KOPT-K1 (cell line): ENCODE results near the gene CHMP6.

Experiments used
- H3K27ac ChIP-seq: fragments of 200-600 bp; sonication (generic); 2 replicates; pipeline ENCODE4 v1.5.1; 2016; ENCODE audit warnings: antibody characterized with exemption, mild to moderate bottlenecking, low read depth, low read length; ENCODE audit not compliant: poor library complexity, severe bottlenecking
- H3K36me3 ChIP-seq: fragments of 200-600 bp; sonication (generic); 2 replicates; pipeline ENCODE4 v1.5.1; 2017; ENCODE audit warnings: antibody characterized with exemption, mild to moderate bottlenecking, low read length, moderate library complexity; ENCODE audit not compliant: insufficient read depth
- H3K9me3 ChIP-seq: fragments of 200-600 bp; sonication (generic); 2 replicates; pipeline ENCODE4 v1.5.1; 2017; ENCODE audit warnings: antibody characterized with exemption, low read length, mild to moderate bottlenecking; ENCODE audit not compliant: insufficient read depth, poor library complexity, severe bottlenecking

CHMP6 gene

DNA sequence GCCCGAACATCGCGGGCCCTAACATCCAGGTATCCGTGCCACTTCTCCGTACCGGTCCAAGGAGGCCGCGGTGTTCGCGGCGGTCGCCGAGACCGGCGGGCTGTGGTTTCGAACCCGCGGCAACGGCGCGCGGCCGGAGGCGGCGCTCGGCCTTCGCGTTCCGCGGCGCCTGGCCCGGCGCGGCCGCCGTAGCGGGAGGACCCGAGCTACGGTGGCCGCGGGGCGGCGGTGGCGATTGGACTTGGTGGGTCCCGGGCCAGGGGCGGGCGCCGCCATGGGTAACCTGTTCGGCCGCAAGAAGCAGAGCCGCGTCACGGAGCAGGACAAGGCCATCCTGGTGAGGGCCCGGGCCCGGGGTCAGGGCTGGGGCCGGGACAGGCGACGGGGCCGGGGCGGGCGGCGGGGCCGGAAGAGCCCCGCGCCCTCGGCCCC, at the start of gene CHMP6:
TSS of gene CHMP6 (plus strand) at position 197 of the 432 bp plus-strand sequence. CDS start at position 275, 78 bp downstream.
- H3K36me3 ChIP-seq = peaks cover 18% of the 10 kb centered on the region
- peak within 1 kb of the TSS; percentile 66 for H3K27ac ChIP-seq
- no peaks in the 10 kb centered on the region for H3K9me3 ChIP-seq

DNA sequence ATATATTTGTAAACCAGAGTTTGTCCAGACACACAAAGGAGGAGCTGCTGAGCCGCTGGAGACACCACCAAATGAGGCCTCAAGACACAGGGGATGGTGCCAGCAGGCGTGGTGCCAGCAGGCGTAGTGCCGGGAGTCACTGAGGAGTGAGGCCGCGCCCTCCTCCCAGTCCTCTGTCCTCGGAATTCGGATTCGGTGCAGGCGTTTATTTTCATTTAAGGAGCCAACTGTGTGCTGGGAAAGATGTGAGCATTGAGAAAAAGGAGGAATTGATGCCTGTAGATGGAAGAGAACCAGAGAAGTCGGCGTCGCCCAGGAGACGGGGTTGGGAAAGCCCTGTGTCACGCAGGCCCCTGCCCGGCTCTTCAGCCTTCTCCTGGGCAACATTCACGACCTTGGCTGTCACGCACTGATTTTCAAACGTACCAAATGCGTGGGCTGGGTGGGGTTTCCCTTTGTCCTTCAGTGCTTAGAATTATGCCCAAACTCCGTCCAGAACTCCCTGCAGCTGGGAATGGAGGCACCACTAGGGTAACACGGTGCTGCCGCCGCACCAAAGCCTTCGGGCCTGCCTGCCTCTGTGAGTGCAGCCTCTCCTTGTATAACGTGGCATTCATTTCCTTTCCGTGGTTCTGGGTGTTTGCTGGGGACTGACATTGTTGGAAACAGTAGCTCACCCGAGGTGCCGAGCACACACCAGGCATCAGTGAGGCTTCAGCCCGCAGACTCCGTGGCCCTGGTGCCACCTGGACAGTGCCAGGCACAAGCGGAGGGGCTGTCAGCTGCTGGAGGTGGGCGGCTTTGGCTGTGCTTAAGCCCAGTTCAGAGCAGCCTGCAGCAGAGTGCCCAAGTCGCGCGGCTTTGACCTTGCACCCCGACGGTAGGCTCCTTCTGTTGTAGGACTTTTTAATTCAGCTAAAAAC, 49.0 kb upstream of the CHMP6 start:
- Histone ChIP-seq H3K36me3 (peaks cover 86% of the 10 kb centered on the region), H3K27ac (no peak overlapping the region), H3K9me3 (no peaks in the 10 kb centered on the region)

DNA sequence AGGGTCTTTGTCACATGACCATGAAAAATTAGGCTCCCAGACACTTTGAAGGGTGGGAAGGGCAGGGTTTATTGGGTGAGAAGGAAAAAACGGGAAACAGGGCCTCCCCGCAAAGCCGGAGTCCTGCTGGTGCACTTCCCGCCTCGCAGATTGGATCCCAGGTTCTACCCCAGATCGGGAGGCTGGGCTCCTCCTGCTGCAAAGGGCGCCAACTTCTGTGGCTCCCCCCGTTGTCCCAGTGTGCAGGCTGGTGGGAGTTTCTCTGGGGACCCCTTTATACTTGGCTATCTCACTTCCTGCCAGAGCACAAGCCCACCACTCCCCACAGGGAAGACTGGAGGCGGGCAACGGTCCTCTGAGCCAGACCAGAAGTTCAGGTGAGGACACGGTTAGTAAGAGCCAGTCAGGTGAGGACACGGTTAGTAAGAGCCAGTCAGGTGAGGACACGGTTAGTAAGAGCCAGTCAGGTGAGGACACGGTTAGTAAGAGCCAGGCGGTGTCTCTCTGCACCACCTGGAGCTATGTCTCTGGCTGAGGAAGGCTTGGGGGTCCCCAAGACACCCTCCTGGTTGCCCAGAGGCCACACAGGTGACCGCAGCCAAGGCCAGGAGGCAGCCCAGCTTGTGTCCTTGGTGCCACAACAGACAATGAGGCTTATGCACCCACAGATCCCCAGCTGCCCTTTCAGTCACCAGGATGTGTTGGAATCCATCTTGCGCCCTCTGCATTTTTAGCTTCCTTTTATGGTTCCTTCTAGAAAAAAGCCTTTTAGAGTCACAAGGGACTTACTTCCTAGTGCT, 48.1 kb upstream of the CHMP6 start:
- peaks cover 90% of the 10 kb centered on the region for H3K36me3 ChIP-seq
- H3K27ac ChIP-seq = no peak overlapping the region
- H3K9me3 ChIP-seq = no peaks in the 10 kb centered on the region

DNA sequence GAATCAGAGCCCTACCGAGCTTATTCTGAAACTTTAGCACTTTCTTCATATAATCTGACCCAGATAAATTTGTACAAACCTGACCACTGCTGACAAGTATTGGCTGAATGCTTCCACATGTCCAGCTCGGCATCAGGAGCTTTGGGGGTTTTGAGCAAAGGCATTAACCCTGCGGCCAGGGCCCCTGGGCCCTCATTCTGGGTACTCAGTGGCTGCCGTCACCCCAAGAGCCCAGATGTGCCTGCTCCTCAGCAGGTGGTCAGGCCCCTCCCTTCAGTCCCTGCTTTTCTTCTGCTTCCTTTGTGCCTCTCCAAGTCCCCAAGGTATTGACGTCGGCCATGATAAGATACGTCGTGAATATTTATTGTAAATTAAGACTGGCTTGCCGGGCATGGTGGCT, 47.3 kb upstream of the CHMP6 start:
- Histone ChIP-seq H3K9me3 (no peaks in the 10 kb centered on the region), H3K27ac (no peak overlapping the region), H3K36me3 (peaks cover 96% of the 10 kb centered on the region)

DNA sequence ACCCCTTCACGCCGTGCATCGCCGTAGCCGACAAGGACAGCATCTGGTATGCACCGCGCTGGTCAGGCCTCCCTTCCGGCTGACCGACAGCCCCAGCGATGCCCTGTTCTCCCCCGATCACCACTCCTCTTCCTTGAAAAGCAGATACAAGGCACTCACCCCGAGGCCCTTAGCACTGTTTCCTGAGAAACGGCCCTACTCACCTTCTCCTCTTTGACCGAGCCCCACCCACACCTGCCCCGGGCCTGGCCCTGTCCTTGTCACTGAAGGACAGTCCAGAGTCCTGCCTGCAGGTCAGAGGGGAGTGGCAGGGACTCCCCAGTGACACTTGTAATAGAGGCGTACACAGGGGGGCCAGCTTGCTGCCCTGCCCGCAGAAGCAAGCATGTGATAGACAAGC, 45.9 kb upstream of the CHMP6 start:
- H3K27ac ChIP-seq = no peak overlapping the region
- peaks cover 96% of the 10 kb centered on the region for H3K36me3 ChIP-seq
- no peaks in the 10 kb centered on the region for H3K9me3 ChIP-seq

DNA sequence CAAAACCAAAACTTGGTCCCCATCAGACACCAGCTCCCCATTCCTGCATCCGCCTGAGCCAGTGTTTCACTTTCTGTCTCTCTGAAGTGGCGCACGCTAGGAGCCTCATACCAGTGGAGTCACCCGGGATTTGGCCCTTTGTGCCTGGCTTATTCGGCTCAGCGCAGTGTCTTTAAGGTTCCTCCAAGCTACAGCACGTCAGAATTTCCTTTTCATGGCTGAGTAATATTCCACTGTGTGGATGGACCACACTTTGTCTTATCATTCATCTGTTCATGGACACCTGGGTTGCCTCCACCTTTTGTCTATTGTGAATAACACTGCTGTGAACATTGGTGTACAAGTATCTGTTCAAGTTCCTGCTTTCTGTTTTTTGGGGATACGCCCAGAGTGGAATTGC, 45.2 kb upstream of the CHMP6 start:
- Histone ChIP-seq H3K27ac (no peak overlapping the region), H3K36me3 (peaks cover 96% of the 10 kb centered on the region), H3K9me3 (no peaks in the 10 kb centered on the region)

DNA sequence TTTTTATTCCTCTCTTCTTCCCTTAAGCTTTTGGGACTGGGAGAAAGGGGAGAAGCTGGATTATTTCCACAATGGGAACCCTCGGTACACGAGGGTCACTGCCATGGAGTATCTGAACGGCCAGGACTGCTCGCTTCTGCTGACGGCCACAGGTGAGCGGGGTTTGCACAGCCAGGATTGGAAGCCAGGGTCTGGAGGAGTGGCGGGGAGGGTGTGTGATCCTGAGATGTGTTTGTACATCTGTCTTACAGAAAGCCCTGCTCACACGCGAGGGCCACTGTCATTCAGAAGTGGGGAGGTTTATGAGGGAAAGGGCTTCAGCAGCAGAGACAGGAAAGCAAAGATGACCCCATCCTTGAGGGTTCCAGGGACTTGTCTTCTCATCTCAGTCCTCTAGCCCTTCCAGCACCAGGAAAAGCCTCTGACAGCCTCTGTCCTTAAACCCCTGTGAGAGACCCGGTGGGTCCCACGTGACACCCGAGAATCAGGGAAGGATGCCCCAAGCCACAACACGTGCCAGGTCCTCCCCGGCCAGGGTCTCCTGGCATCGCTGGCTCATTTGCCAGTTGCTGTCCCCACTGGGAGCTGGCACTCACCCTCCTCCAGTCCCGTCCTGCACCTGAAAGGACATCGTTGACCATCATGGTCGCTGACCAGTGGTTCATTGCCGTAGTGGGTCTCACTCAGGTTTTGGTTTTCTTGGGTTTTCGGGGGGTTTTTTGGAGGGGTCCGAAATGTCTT, 44.3 kb upstream of the CHMP6 start:
- H3K36me3 ChIP-seq = peaks cover 96% of the 10 kb centered on the region
- H3K9me3 ChIP-seq = no peaks in the 10 kb centered on the region
- no peak overlapping the region for H3K27ac ChIP-seq

DNA sequence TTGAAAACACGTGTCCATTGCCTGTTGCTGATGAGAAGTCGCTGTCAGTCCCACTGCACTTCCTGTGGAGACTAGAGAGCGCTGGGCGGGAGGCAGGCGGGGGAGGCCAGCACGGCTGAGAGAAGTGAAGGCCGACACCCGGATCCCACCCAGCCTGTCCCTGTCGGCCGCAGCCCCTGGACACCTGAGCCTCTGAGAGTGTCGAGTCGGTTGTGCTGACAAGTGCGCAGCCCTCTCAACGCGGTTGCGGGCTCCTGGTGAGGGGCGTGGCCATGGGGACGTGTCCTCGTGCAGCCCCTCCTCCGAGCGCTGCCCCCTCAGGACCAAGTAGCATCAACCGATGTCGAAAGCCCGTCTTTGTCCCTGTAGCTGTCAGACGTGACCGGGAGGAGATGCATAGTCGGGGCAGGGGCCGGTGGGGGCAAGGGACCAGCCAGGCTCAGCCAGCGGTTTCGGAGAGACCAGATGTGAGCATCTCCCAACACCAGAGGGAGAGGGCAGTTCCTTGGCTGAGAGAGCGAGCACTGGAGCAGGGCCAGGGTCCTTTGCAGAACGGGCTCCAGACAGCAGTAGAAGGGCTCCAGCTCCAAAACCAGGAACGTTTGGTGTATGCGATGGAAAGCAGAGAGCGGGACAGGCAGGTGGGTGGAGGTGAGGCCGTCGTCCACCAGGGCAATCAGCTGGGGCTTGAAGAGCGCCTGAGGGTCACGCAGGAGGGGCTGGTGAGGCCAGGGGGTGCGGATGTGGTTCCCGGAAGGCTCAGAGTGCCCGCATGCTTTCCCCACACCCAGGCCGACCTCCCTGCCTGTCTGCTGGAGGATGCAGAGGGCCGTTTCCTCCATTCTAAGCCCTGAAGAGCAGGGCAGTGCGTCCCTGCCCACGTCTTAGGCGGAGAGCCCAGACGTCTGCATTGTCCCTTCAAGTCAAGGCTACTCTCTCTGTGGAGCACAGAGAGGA, 43.3 kb upstream of the CHMP6 start:
- Histone ChIP-seq H3K27ac (no peak overlapping the region), H3K9me3 (no peaks in the 10 kb centered on the region), H3K36me3 (peaks cover 96% of the 10 kb centered on the region)

DNA sequence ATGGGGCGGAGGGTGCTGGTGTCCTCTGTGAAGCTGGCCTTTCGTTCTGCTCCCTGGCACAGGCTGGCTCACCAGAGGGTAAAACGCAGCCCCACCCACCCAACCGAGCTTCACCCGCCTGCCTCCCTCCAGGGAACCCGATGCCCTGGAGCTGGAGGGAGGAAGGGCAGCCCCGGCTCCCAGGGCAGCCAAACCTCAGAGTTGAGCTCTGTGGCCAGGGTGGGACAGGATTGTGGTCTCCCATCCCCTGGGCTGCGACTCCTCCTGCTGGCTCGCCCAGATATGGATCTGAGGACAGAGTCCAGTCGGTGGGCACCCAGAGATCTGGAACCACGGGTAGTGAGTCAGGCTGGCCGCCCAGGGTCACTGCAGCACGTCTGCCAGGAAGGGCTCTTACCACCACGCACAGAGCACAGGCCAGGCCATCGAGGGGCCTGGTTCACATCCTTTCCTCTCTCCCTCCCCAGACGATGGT, 42.6 kb upstream of the CHMP6 start:
- H3K27ac ChIP-seq = no peak overlapping the region
- peaks cover 96% of the 10 kb centered on the region for H3K36me3 ChIP-seq

DNA sequence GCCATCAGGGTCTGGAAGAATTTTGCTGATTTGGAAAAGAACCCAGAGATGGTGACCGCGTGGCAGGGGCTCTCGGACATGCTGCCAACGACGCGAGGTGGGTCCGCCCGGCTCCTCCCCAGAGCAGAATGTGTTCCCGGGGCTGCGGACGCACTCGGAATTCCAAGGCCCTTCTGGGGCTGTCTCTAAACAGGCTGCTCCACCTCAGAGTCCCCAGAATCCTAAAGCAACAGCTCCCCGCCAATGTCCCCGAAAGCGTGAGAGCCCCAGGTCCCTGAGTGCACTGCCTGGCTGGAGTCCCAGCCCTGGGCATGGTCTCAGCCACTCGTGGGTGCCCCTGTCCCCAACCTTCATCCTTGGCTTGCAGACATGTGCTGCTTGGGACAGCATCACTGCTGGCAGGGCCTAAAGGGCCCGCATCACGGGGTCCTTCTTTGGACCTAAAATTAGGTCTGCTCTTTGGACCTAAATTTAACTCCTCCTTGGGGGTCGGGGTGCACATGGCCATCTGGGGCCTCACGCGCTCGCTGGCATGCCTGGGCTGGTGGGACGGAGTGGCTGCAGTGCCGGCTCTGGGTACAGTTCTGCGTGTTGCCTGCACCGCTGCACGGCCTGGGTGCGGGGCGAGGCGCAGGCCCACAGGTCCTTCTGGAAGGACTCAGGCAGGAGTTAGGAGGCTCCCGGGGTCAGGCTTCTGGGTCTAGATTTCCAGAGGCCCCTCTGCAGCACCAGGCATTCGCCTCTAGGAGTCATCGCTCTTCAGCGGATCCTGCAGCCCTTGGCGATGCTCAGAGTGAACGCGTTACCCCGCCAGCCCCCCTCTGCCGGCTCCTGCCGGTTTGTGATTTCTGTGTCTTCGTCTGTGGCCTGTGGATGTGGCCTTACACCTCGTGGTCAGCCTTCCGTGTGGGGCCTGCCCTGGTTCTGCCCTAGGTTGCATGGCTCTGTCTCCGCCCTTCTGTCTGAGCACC, 41.9 kb upstream of the CHMP6 start:
- Histone ChIP-seq H3K27ac (no peak overlapping the region), H3K9me3 (no peaks in the 10 kb centered on the region), H3K36me3 (peaks cover 89% of the 10 kb centered on the region)

More for the DNA sequence above, 42.6 kb upstream of the CHMP6 start:
- no peaks in the 10 kb centered on the region for H3K9me3 ChIP-seq

DNA sequence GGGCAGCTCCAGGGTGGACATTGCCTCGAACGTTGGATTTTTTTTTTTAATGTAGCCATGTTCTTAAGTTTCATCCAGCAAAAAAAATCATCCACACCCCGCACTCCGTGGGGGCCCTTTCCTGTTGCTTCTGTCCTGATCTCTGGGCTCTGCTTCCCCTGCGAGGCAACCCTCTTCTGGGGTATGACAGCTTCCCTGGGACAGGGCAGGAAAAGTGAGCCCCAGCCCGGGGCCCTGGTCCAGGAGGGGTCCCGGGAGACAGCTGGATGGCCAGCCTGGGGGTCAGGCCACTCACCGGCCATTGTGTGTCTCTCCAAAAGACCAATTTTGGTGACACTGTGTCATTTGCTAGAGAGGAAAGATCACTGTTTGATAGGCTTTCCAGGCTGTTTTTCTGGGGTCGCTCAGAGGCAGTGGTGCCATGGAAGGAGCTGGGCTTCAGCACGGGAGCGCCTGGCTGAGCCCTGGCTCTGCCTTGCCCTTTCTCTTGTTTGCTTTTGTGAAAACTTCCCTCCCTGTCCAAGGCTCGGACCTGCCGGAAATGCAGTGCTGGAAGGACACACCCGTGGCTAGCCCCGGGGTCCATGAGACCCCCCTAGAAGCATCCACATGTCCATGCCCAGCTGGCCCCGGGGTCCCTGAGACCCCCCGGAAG, 41.0 kb upstream of the CHMP6 start:
- Histone ChIP-seq H3K9me3 (no peaks in the 10 kb centered on the region), H3K36me3 (peaks cover 84% of the 10 kb centered on the region), H3K27ac (no peak overlapping the region)

DNA sequence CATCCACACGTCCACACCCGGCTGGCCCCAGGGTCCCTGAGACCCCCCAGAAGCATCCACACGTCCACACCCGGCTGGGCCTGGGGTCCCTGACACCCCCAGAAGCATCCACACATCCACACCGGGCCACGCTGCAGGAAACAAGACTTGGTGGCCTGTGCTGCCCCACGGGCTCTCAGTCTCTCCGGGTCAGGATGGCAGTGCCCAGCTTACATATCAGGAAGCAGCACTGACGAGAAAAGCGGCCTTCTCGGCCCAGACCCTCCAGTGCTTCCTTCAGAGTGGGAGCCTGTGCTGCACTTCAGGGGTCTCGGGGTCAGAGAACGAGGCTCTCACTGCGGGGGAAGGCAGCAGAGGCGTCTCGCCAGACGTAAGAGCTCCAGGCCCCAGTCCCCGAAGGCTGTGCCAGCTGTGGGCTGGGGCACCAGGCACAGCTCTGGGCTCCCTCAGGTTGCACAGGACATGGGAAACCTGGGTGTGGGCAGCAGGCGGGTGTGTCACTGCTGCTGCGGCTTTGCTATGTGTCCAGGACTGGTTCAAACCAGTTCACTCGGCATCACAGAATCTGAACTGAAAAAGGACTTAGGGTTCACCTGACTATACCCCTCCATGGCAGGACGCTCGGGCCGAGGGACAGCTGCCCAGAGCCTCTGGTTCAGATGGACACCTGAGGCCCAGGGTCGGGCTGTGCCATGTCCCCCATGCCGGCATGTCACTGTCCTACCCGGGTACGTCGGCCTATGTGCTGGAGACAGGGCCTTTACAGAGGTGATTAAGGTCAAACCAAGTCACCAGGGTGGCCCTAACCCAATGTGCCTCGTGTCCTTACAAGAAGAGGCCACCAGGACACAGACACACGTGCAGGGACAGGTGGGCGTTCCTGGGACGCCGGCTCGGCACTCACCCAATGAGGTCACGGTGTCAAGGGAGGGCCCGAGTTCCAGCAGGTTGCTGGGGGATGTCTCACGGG, 40.2 kb upstream of the CHMP6 start:
- no peaks in the 10 kb centered on the region for H3K9me3 ChIP-seq
- peaks cover 79% of the 10 kb centered on the region for H3K36me3 ChIP-seq
- H3K27ac ChIP-seq = no peak overlapping the region
